Kidney (tissue), 14 donors: ENCODE results near the gene PIAS4. TPM values are rescaled to one million over a fixed set of nuclear protein-coding genes. Genes with fewer than 3 reads are reported as not detected.

Source experiments
- DNase-seq, 5 donors: peaks; one replicate each; pipeline ENCODE4 v3.0.0-alpha.2; 2013 to 2020
- FAIRE-seq: peaks from 2 replicates; lab custom pipeline; 2012; peaks lifted over from hg19 to GRCh38; lab: Jason Lieb, UNC
- H3K27ac ChIP-seq, 2 donors: one replicate each; pipeline ENCODE4 v1.7.0; 2013; ENCODE audit warnings: low read depth in 2 of 2, low read length in 2 of 2, inconsistent platforms in 1 of 2
- H3K27me3 ChIP-seq: one replicate; pipeline ENCODE4 v1.7.1; 2013; ENCODE audit warnings: low read length, inconsistent platforms; ENCODE audit not compliant: control insufficient read depth, insufficient read depth
- H3K36me3 ChIP-seq, 3 donors: one replicate each; pipeline versions ENCODE4 v1.7.0 to v1.7.1; 2013; ENCODE audit warnings: low read length in 3 of 3, control low read depth in 1 of 3, inconsistent platforms in 1 of 3; ENCODE audit not compliant: insufficient read depth in 3 of 3, control insufficient read depth in 2 of 3
- H3K4me1 ChIP-seq, 3 donors: one replicate each; pipeline versions ENCODE4 v1.7.0 to v1.7.1; 2013; ENCODE audit warnings: low read length in 3 of 3, inconsistent platforms in 1 of 3, low read depth in 1 of 3; ENCODE audit not compliant: control insufficient read depth in 2 of 3, insufficient read depth in 2 of 3
- H3K4me3 ChIP-seq, 3 donors: one replicate each; pipeline versions ENCODE4 v1.7.0 to v1.8.1; 2013; ENCODE audit warnings: low read length in 3 of 3, control low read depth in 1 of 3, inconsistent platforms in 1 of 3
- H3K9ac ChIP-seq, 3 donors: one replicate each; pipeline versions ENCODE4 v1.7.0 to v1.7.1; 2013; ENCODE audit warnings: low read length in 3 of 3, control low read depth in 1 of 3, inconsistent platforms in 1 of 3
- H3K9me3 ChIP-seq, 3 donors: one replicate each; pipeline versions ENCODE4 v1.7.0 to v1.7.1; 2013; ENCODE audit warnings: low read length in 3 of 3, control low read depth in 1 of 3, inconsistent platforms in 1 of 3; ENCODE audit not compliant: control insufficient read depth in 2 of 3, insufficient read depth in 1 of 3
- intact Hi-C: fragments of 100-400 bp; cut with DNase I; formaldehyde crosslinking; loops from one replicate; pipeline ENCODE4 v1.11.1; 2022
- microRNA-seq: library from miRNA; unstranded; fragments of <30 nt; microRNA quantifications from one replicate; pipeline ENCODE4 v1.2.0, GENCODE V29; 2020
- polyA plus RNA-seq: library from polyadenylated mRNA; stranded (reverse); fragments of 350-450 nt; fragmentation: Illumina TruSeq; extraction: RNeasy Lipid Tissue Mini Kit (QIAGEN cat#74804); gene quantifications from one replicate; pipeline ENCODE4 v1.2.3, GENCODE V29; 2014; ENCODE audit warnings: low read depth, low replicate concordance; ENCODE audit not compliant: insufficient read depth
- total RNA-seq: library from RNA; stranded (reverse); fragmentation: NEBNext Ultra II Directional; extraction: Animal tissue kit (Norgen Biotek cat#: 25700); gene quantifications from one replicate; pipeline ENCODE4 v1.2.1, GENCODE V29; 2021
- TF ChIP-seq, protein P1 (sequence below): IDR thresholded peaks from 3 replicates; pipeline ENCODE4 v1.5.1; 2012; ENCODE audit warnings: mild to moderate bottlenecking, moderate library complexity, borderline replicate concordance; ENCODE audit not compliant: insufficient read depth; ENCODE audit errors: extremely low read depth
- donor health status: control.
- donor health status: control.
- donor health status: control.
- donor health status: control.
- donor health status: control.
- donor health status: DM: yes; HTN: yes; CAD: no.
- donor health status: Normal renal cell carcinoma (clear cell type).

Gene PIAS4
- total and polyA plus RNA-seq, 2 donors from 2014 or later = 9.8 to 25.0 TPM

DNA sequence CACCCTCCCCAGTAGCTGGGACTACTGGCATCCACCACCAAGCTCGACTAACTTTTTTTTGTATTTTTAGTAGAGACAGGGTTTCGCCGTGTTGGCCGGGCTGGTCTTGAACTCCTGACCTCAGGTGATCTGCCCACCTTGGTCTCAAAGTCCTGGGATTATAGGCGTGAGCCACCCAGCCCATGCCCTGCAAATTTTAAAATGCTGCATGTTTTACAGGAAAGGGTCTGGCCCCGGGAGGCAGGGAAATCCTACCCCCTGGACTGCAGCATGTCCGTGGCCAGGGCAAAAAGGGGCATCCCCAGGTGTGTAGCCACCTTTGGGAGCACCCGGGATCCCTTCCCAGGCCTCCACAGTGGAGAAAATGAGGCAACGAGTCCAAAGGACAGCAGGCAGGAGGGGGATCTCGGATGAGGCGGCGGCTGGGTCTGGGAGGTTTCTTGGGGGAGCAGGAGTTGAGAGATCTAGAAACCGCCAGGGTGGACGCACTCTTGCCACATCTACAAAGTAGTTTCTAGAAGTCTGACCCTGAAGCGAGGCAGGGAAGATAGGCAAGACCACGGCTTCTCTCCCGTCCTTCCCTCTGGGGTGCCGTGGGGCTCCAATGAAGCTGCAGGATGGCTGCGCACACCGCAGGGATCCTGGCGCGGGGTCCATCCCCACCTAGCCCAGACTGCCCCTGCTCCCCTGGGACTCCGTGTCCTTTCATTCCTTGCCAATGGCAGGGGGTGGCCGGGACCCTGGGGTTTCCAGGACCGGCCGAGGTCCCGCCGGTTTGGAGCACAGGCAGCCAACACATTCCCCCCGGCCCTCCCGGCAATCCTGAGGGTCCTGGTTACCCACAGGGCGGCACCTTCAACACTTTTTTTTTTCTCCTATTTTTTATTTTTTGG lies 80.5 kb downstream of the PIAS4 start:
- no peaks in the 10 kb centered on the region for H3K9me3 ChIP-seq
- TF ChIP-seq, protein P1, sequence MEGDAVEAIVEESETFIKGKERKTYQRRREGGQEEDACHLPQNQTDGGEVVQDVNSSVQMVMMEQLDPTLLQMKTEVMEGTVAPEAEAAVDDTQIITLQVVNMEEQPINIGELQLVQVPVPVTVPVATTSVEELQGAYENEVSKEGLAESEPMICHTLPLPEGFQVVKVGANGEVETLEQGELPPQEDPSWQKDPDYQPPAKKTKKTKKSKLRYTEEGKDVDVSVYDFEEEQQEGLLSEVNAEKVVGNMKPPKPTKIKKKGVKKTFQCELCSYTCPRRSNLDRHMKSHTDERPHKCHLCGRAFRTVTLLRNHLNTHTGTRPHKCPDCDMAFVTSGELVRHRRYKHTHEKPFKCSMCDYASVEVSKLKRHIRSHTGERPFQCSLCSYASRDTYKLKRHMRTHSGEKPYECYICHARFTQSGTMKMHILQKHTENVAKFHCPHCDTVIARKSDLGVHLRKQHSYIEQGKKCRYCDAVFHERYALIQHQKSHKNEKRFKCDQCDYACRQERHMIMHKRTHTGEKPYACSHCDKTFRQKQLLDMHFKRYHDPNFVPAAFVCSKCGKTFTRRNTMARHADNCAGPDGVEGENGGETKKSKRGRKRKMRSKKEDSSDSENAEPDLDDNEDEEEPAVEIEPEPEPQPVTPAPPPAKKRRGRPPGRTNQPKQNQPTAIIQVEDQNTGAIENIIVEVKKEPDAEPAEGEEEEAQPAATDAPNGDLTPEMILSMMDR = no peak
- H3K36me3 ChIP-seq = no peaks in the 10 kb centered on the region
- H3K4me1 ChIP-seq = peaks cover 0 to 7% (median 4%) of the 10 kb centered on the region in 3 donors
- intact Hi-C loops = no loop called here
- FAIRE-seq = no peak
- no peak overlapping the region for H3K9ac ChIP-seq
- H3K4me3 ChIP-seq = no peak overlapping the region
- no peaks in the 10 kb centered on the region for H3K27me3 ChIP-seq
- no peak overlapping the region for H3K27ac ChIP-seq
- no peak for DNase-seq

DNA sequence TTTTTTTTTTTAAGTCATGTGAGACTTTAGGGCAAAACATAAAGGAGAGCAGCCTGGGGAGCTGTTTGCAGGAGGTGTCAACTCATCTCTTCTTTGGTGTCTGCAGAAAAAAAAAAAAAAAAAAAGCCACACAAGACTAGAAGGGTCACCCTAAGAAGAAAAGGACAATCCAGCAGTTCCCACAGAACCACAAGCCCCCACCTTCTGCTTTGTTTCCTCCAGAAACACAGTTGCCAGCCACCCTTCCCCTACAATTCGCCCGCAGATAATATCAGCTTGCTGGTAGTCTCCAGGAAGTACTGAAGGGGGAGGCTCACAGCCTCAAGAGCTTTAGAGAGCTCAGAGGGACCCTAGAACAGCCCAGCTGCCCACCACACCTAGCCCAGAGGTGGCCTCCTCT lies 81.4 kb downstream of the PIAS4 start:
- no peak for DNase-seq
- TF ChIP-seq, protein P1 = no peak
- no peaks in the 10 kb centered on the region for H3K27me3 ChIP-seq
- H3K4me3 ChIP-seq = no peak overlapping the region
- H3K36me3 ChIP-seq = no peaks in the 10 kb centered on the region
- peaks cover 0 to 6% (median 4%) of the 10 kb centered on the region in 3 donors for H3K4me1 ChIP-seq
- H3K27ac ChIP-seq = no peak overlapping the region
- no peaks in the 10 kb centered on the region for H3K9me3 ChIP-seq
- FAIRE-seq = no peak
- intact Hi-C loops = no loop called here
- H3K9ac ChIP-seq = no peak overlapping the region

Small RNA genes lying within 50 kb of the gene (microRNA-seq; reads per million reads assigned to microRNA genes)
- gene MIR637 = not detected

Other genes starting within 250 kb of the PIAS4 start
- gene APBA3, start 246.0 kb upstream of the PIAS4 start, total RNA-seq = 27.5 TPM
- gene APBA3, start 246.0 kb upstream of the PIAS4 start, polyA plus RNA-seq = 17.1 TPM
- gene MRPL54, start 245.1 kb upstream of the PIAS4 start, total RNA-seq = 57.6 TPM
- 151 TPM for gene MRPL54, start 245.1 kb upstream of the PIAS4 start, polyA plus RNA-seq
- not detected for gene RAX2, start 235.5 kb upstream of the PIAS4 start, total RNA-seq
- not detected for gene RAX2, start 235.5 kb upstream of the PIAS4 start, polyA plus RNA-seq
- gene MATK, start 221.4 kb upstream of the PIAS4 start, total RNA-seq = 2.7 TPM
- 4.2 TPM for gene MATK, start 221.4 kb upstream of the PIAS4 start, polyA plus RNA-seq
- 0.22 TPM for gene ZFR2, start 138.7 kb upstream of the PIAS4 start, total RNA-seq
- gene ZFR2, start 138.7 kb upstream of the PIAS4 start, polyA plus RNA-seq = not detected
- 0.16 TPM for gene ATCAY, start 127.1 kb upstream of the PIAS4 start, total RNA-seq
- not detected for gene ATCAY, start 127.1 kb upstream of the PIAS4 start, polyA plus RNA-seq
- 0.69 TPM for gene NMRK2, start 74.7 kb upstream of the PIAS4 start, total RNA-seq
- gene NMRK2, start 74.7 kb upstream of the PIAS4 start, polyA plus RNA-seq = 6.1 TPM
- 54.6 TPM for gene DAPK3, start 36.6 kb upstream of the PIAS4 start, total RNA-seq
- 30.6 TPM for gene DAPK3, start 36.6 kb upstream of the PIAS4 start, polyA plus RNA-seq
- gene EEF2, start 22.3 kb upstream of the PIAS4 start, total RNA-seq = 1,813 TPM
- gene EEF2, start 22.3 kb upstream of the PIAS4 start, polyA plus RNA-seq = 1,520 TPM
- gene ZBTB7A, start 59.2 kb downstream of the PIAS4 start, total RNA-seq = 53.2 TPM
- gene ZBTB7A, start 59.2 kb downstream of the PIAS4 start, polyA plus RNA-seq = 8.9 TPM
- 105 TPM for gene MAP2K2, start 116.4 kb downstream of the PIAS4 start, total RNA-seq
- 138 TPM for gene MAP2K2, start 116.4 kb downstream of the PIAS4 start, polyA plus RNA-seq
- gene CREB3L3, start 145.9 kb downstream of the PIAS4 start, total RNA-seq = not detected
- gene CREB3L3, start 145.9 kb downstream of the PIAS4 start, polyA plus RNA-seq = 7.4 TPM
- 27.3 TPM for gene SIRT6, start 174.8 kb downstream of the PIAS4 start, total RNA-seq
- 27.0 TPM for gene SIRT6, start 174.8 kb downstream of the PIAS4 start, polyA plus RNA-seq
- 0.72 TPM for gene ANKRD24, start 175.0 kb downstream of the PIAS4 start, total RNA-seq
- 1.8 TPM for gene ANKRD24, start 175.0 kb downstream of the PIAS4 start, polyA plus RNA-seq
- gene EBI3, start 221.8 kb downstream of the PIAS4 start, total RNA-seq = 8.3 TPM
- gene EBI3, start 221.8 kb downstream of the PIAS4 start, polyA plus RNA-seq = 1.5 TPM
- 22.5 TPM for gene YJU2, start 239.3 kb downstream of the PIAS4 start, total RNA-seq
- 26.0 TPM for gene YJU2, start 239.3 kb downstream of the PIAS4 start, polyA plus RNA-seq